GM19455 (cell line): Measurements from ENCODE around the gene ARHGEF11.

Experiments used
- ATAC-seq: cut with Tn5 transposase; IDR thresholded peaks from one replicate; pipeline ENCODE4 v1.9.1; 2021; ENCODE audit not compliant: unreplicated experiment

ARHGEF11 gene

DNA sequence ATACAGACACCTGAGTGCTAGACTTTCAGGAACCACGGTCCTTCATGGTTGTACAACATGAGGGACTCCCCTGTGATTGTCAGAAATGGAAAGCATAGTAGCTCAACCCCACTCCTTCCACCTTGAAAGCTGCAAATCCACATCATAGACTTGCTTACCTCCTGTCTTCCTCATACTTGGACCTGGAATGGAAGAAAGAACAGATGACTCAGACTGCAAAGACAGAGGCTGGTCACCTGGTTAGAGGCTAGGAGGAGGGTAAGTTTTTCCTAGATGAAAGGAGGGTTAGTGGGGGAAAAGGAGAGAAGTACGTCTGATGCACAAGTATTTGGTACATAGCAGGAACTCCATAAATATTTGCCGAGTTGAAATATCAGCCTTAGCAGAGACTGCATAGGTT is 87.9 kb downstream of the ARHGEF11 start:
- no peak for ATAC-seq

DNA sequence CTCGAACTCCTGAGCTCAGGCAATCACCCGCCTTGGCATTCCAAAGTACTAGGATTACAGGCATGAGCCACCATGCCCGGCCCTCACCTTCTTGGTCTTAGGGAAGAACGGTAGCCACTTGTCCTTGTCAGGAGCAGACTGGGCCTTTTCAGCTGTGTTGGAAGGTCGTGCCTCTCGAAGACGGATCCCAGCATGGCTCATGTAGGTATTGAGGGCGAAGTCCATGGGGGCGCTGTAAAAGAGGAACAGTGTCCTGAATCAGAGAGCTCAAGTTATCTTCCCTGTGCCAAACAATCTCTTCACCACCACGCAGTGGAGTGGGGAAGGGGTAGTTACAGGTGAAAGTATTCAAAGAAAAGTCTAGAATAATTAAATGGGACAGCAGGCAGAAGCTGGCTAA is 89.2 kb downstream of the ARHGEF11 start:
- ATAC-seq = no peak

DNA sequence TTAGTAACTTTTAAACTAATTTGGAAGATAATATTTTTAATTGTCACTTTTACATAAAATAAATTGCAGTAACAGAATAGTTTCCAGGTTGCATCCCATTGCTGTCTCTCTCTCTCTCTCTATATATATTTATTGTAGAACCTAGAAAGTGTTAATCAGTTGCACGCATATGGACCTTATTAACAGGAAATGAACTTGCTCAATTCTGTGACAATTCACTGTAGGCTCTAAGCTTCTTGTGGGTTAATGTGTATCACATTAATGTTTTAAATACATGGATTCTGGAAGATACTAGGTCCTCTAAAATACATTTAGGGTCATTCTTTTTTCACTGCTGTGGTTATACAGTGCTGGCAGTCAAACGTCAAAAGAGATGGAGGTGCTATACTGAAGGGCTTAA is 92.0 kb downstream of the ARHGEF11 start:
- no peak for ATAC-seq

DNA sequence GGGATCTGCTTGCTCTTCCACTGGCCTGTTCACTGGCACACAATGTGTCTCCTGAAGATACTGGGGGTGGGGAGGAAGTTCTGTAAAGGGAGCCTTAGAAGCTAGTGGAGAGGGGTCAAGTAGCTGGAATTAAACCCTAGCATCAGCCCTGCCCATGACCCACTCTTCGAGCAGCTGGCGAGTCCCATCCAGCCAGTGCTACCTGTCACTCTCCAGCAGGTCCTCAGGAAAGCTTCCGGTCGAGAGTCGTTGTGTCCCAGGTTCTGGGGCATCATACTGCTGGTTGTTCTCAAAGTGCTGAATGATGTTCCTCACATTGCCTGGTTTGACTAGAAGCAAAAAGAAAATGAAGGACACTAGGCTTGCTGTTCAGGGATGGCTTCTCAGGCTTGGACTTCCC is 94.2 kb downstream of the ARHGEF11 start:
- ATAC-seq = no peak

DNA sequence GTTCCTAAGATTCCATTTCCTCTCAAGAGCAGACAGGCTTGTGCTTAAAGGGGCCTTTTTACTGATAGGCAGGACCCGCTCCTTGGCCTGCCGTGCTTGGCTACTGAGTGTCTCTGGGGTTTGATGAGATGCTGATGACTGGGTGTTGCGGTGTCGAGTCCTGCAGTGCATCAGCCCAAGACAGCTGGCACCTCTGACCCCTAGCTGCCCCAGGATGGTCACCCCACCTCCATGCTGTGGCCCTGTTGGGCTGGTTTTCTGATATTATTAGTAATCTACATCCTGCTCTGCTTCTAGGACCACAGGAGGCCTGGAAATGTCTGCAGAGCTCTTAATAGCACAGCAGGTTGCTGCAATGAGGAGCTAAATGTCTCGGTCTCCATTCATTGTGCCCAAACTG is 96.4 kb downstream of the ARHGEF11 start:
- no peak for ATAC-seq

DNA sequence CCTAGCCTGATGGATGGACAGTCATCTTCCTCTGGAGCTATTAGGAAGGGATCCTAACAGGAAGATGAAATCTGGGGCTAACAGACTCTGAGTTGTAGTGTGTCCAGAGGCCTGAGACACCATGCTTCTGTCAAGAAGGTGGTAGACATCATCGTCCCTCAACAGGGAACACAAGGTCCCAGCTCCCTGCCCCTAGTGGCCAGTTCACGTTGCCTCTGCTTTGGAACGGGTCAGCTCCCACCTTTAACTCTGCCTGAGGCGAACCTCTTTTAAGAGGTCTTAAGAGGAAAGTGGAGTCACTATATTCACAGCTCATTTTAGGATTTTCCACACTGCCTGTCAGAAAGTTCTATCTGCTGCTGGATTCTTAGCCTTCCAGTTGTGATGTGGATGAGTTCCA is 96.8 kb downstream of the ARHGEF11 start:
- ATAC-seq = no peak

DNA sequence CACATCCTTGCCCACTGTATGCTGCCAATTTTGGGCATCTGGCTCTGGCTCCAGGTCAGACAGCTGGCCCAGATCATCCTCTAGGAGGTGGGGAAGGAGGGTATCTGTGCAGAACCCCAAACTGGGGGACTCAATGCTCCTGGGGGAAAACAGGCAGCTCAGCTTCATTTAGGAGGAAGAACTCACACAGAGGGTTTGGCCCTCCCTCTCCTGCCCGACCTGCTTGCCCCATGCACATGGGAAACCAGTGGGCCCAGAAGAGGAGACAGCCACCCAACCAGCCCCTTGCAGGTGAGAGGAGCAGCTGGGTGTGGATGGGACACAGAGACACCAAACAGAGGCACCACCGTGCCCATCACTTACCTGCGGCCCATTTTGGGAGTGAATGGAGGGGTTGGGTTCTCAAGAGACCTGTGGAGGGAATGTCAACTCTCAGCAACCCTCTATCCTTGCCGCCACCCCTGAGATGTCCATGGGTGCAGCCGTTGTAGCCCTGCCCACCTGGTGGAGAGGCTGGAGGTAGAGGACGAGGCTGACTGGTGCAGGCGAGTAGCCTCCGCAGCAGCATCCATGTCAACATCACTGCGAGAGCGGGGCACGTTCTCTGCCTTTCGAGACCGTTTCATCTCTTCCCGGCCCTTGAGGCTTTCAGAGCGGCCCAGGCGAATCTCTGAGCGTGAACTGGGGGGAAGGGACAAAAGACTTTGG is 97.6 kb downstream of the ARHGEF11 start:
- no peak for ATAC-seq

DNA sequence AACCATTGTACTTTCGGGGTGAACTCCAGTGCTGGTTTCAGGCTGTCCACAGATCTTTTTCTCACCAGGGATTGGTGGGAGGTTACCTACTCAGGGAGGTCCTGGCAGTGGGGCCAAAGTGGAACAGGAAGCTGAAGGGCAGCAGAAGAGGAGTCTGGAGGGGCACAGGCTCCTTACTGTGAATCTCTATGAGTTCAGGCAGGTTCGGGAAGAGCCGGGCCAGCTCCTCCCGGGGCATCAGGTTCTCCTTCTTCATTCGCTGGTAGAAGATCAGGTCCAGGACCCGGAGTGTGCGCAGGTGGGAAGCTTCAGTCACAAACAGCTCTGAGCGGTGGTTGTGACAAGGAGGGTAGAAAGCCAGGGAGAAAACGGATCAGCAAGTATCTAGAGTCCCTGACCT is 98.4 kb downstream of the ARHGEF11 start:
- no peak for ATAC-seq

DNA sequence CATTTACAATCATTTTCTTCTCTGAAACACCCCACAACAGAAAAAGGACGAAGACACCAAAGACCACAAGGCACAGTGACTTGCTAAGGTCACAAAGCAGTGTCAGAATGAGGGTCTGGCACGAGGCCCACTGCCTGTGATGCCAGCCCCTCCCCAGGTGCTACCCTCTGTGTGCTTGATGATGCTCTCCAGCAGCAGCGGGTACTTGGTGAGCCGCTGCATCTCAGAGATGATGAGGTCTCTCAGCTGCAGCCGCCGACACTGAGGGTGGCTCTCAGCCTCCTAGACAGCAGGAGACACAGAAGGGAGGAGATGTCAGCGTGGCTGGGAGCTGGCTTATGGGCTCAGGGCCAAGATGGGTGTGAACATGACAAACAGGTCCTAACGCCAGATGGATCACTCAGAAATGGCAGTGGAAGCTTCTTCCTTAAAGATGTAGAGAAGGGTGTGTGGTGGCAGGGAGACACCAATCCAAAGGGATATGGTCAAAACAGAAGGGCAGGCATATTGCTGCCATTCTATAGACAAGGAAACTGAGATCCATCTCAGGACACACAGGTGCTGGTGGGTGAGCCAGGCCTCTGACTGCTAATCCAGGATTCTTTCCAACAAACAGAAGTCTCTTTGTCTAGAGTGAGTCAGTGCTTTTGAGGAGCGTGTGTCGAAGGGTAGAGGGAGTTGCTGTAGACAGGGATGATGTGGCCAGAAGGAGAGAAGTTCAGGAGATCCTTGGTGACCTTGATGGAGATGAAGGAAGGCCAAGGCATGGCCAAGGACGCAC is 99.5 kb downstream of the ARHGEF11 start:
- ATAC-seq = no peak

DNA sequence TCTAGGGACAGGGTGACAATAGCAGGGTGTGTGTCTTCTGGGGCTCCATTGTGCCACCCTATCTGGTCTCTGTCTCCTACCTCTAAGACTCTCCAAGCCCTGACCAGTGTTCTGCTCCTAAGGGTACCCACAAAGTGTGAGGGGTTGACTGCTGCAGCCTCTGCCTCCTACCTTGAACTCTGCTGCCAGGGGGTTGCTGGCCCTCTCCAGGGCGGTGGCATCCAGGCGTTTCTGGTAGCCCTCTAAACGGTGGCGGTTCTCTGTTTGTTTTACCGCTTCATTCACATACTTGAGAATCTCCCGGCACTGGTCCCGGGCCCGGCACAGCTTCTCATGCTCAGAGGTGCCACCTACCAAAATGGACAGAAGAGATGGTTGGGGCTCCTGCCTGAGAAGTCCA is 100.7 kb downstream of the ARHGEF11 start:
- no peak for ATAC-seq

DNA sequence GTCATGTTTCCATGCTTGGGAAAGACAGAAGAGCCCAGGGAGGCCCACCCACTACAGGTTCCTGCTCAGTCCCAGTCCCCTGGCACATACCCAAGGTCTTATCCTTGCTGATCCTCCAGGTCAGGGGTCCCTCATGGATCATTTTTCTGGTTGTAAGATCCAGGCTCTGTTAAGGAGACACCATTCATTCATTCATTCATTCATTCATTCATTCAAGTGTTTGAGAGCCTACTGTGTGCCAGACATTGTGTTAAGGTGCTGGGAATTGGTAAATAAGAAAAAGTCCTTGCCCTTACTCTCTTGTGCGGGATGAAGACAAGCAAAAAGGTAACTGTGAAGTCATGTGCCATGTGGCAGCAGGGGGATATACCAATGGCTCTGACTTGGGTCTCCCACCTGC is 101.3 kb downstream of the ARHGEF11 start:
- ATAC-seq = no peak

DNA sequence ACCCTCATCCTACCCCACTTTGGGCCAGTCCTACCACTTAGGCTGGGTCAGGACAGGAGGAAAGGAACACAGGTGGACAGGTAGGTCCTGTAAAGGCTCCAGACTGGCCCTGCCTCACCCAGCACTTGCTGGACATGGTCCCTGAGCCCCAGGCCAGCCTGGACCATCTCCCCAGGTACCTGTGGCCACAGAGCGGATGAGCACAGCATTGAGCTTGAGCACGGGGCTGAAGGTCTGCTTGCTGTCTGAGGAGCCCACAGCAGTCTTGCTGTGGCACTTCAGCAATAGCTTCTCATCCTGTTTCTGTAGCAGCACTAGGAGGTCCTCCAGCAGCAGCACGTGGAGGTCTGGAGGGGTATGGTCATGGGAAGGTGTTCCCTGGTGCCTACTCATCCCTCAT is 101.8 kb downstream of the ARHGEF11 start:
- ATAC-seq = no peak

DNA sequence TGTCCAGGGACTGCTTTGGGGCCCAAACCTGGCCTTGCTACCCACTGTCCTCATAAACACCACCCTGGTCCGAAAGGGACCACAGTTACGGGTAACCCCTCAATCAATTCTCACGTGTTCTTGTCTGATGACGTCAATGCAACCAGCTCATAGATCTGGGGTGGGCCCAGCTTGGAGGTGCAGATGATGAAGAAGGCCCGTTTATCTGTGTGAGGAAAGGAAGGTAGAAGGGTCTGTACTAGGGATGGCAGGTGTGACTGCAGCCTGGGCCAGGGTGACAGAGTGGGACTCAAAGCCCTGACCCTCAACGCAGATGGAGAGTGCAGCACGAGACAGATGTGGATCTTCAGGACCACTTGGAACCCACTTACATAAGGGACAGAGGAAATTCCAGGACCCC is 103.0 kb downstream of the ARHGEF11 start:
- no peak for ATAC-seq

DNA sequence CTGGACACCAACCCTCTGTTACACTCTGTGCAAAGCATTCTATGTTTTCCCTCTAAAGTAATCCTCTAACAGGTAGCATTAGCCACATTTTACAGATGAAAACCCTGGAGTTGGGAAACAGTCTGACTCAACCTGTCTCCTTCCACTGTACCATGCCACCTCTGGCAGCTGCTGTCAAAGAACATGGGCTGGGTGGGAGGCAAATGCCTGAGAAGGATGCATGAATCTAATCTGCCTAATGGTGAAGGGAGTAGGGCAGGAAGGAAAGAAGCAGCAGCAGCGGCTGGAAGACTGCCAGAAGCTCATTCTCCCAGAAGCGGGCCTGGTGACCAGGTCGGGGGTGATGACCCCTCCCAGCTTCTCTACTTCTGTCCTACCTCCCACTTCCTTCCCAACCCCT is 103.4 kb downstream of the ARHGEF11 start:
- ATAC-seq = no peak

DNA sequence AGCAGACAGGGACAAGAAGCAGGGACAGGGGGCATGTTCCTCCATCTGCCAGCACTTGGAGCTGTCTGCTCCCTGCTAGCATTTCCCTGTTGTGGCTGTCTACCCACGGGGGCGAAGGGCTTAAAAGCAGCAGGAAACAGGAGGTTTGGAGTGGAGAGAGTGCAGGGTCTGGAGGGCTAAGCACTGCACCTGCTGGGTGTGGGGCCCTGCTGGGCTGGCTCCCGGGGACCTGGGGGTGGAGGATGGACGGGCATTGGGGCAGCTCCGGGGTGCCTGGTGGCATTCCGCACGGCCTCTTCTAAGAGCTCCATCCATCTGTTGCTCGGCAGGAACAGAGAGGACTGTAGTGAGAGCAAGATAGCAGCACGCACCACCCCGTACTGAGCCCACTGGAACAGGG is 103.9 kb downstream of the ARHGEF11 start:
- no peak for ATAC-seq

DNA sequence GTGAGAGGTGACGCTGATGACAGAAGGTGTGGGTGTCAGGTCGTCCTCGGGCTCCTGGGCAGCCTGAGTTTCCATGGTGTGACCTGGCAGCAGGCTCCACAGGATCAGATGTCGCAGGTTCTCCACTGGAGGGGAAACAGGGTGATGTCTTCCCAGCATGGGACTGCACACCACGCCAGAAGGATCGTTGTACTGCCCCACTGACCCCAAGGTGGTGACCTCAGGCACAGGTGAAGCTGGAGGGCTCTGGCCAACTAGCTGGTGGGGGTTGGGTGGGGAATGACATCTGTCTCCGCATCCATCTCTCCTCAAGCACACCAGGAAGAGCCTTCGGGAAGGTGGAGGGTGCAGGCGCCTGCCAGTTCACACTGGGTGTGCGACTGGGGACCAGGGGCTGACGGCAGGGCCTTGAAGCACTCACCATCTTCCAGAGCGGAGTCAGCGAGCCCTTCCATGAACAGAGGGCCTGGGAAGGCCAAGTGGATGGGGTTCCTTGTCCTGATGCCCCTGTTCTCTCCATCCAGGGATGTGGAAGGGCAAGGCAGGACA is 105.7 kb downstream of the ARHGEF11 start:
- no peak for ATAC-seq

DNA sequence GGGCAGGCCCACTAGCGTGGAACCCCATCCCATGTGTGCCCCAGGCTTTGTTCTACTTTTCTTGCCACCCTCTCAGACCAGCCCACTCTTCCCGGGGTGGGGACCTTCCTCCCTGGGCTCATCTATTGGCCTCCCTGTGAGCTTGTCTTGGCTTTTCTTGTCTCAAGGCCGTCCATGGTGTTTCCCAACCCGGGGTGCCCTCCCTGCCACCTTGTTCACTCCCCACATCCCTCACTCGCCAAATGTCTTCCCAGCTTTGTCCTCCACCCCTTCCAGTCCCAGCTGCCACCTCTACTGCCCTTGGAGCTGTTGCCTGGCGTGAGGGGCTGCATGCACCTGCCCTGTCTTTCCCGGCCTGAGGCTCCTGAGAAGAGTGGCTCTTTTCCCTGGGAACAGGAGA is 106.7 kb downstream of the ARHGEF11 start:
- ATAC-seq = no peak

DNA sequence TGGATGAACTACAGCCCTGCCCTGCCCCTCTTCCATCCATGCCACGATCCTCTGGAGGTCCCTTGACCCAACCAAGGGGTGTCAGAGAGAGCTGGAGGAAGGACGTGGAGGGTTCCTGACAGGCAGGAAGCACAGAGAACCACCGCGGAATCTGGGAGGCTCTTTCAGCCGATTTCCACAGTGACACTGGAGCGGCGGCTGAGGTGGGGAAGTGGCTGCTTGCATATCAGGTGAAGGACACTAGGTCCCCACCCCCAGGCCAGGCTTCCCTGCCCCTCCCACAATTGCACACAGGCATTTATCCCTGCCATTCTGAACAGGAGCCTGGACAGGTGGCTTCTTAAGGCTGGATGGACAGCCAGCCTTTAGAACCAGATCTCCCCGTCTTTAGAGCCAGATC is 107.7 kb downstream of the ARHGEF11 start:
- no peak for ATAC-seq

DNA sequence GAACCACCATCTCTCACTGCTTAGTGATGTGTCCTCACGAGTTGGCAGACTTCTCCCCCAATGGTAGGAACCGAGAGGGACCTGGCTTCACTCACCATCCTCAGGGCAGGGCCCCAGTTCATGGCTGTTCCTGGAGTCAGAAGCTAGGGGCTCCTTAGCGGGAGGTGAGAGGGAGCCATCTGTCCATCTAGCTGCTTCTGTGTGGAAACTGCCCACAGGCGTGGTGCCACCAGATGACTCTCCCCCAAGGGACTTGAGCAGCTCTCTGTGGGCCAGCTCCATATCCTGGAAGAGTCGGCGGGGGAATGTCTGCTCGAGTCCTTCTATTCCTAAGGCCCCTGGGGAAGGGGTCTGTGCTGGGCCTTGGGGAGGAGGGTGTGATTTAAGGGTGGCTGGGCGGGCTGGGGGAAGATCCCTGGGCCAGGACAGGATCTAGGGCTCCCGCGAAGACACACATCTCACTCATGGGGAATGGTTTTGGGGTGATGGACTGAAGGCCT is 108.8 kb downstream of the ARHGEF11 start:
- ATAC-seq = no peak

DNA sequence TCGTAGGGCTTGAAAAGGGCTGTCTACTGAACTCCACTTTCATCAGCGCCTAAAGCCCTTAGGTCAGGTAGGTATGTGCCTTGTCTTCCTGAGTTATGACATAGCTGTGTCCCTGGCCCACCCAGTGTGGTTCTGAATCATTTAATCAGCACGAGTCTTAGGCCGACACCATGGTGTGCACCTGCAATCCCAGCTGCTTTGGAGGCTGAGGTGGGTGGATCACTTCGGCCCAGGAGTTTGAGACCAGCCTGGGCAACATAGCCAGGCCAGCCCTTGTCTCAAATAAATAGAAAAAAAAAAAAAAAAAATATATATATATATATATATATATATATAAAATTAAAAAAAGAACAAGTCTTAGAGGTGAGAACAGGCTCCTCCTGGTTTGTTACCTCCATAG is 109.4 kb downstream of the ARHGEF11 start:
- ATAC-seq = no peak

DNA sequence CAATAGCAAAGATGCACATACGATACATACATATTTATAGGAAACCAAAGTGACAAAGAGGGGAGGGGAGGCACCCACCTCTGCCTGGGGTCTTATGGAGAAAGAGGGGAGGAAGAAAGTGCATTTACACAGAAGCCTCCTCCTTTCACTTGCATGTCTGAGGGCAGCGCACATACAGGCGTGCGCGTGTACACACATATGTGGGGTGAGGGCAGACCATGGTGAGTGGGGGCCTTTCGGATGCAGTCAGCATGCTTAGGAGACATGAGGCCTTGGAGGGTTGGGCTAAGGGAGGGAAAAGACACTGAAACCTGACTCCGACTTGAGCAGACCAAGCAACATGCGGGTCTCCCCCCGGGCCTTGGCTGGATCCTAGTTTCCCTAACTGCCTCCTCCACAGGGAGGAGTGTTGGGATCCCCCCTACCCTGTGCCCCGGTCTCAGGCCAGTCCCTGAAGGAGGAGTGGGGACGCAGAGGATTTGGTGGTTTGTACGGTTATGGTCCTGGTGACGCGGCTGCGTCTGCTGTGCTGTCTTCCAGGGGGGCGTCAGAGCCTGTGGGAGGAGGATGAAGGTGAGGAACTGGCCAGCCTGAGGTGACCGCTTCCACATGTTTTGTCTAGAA is 109.9 kb downstream of the ARHGEF11 start:
- no peak for ATAC-seq

DNA sequence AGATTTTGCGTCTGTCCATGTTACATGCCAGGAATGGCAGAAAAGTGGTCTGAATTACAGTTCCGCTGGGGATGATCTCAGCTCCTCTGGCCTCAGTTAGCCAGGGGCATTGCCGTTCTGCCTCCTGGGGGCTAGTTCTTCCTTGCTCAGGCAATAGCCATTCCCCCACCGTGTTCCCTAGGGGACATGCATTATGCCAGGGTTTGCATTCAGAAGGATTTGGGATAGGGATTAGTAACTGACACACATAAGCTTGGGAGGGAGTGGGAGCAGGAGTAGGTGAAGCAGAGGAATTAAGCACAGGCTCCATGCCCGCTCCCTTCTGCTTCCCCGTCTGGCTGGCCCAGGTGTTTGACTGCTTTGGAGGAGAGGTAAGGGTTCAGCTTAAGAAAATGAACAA is 112.4 kb downstream of the ARHGEF11 start:
- ATAC-seq = no peak
